Ovary (tissue), 3 donors: Measurements from ENCODE around the gene MEIS1.
"Not testable (repeated sequence)": the region's sequence is repeated elsewhere in the genome, so short reads cannot be mapped to it uniquely, and the experiment has no call there.

Source experiments
- EP300 ChIP-seq: sonication (generic); formaldehyde crosslinking; IDR thresholded peaks from one replicate; pipeline ENCODE4 v1.6.1; 2017; ENCODE audit warnings: antibody characterized with exemption
- POLR2A ChIP-seq: fragments of 450-650 bp; IDR thresholded peaks from one replicate; pipeline ENCODE4 v1.6.1; 2017; ENCODE audit warnings: antibody characterized with exemption, mild to moderate bottlenecking, moderate library complexity
- TF ChIP-seq, protein P1 (sequence below), 3 donors: fragments of 450-650 bp in 2 of 3; fragments of 200-600 bp in 1 of 3; IDR thresholded peaks; one replicate each; pipeline versions ENCODE4 v1.5.1 to v1.8.0; 2016 to 2022; ENCODE audit warnings: antibody characterized with exemption in 3 of 3, mild to moderate bottlenecking in 1 of 3
- donor health status: DM: no; HTN: no; CAD: no.

- TF ChIP-seq, protein P1, sequence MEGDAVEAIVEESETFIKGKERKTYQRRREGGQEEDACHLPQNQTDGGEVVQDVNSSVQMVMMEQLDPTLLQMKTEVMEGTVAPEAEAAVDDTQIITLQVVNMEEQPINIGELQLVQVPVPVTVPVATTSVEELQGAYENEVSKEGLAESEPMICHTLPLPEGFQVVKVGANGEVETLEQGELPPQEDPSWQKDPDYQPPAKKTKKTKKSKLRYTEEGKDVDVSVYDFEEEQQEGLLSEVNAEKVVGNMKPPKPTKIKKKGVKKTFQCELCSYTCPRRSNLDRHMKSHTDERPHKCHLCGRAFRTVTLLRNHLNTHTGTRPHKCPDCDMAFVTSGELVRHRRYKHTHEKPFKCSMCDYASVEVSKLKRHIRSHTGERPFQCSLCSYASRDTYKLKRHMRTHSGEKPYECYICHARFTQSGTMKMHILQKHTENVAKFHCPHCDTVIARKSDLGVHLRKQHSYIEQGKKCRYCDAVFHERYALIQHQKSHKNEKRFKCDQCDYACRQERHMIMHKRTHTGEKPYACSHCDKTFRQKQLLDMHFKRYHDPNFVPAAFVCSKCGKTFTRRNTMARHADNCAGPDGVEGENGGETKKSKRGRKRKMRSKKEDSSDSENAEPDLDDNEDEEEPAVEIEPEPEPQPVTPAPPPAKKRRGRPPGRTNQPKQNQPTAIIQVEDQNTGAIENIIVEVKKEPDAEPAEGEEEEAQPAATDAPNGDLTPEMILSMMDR (IDR thresholded peaks at IDR 0.05) = not testable (repeated sequence)
- not testable (repeated sequence) for TF ChIP-seq EP300, POLR2A
Measured at GRCh38 chr2:66391240-66391639, 43.7 kb upstream of the MEIS1 start.
